ENCODE measurements around the gene REC8.
A peak's percentile ranks its signal among the peaks of the same experiment; 100 is the strongest.
"Not testable (repeated sequence)": the region's sequence is repeated elsewhere in the genome, so short reads cannot be mapped to it uniquely, and the experiment has no call there.

REC8 gene

DNA sequence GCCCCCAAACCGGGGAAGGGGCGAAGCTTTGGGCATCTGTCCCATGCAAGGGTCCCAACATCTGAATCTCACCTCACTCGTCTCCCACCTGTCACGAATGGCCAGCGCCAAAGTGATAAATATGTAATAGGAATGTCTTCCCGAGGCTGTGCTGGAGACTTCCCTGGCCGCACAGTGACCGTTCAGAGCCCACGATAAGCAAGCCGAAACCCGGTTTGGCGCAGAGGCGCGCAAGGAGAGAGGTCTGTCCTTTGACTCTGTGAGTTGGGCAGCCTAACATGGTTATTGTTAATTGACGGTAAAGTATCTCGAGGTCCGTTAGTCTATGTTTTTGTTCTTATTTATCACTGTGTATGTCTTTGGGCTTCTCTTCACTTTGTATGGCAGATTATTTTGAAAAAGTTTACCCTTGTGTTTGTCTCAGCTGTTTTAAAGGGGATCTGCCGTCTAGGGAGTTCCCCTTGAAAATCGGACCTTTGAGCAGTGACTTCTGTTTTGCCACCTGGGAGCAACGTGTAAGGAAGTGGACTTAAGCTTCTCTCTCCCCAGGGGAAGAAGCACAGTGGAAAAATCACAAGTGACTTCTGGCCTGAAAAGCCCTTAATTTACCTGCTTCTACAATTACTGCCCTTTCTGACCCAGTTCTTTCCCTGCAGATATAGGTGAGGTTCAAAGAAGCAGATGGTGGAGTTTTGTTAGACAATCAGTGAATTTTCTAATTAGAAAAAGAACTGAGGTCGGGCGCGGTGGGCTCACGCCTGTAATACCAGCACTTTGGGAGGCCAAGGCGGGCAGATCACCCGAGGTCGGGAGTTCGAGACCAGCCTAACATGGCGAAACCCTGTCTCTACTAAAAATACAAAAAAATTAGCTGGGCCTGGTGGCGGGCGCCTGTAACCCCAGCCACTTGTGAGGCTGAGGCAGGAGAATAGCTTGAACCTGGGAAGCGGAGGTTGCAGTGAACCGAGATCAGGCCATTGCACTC lies 24.5 kb downstream of the REC8 start:
- H3K9me3 ChIP-seq (ENCODE audit: control insufficient read depth in 1 of 2, low read length in 2 of 2), result no peaks in the 10 kb centered on the region
- H3K27ac ChIP-seq (ENCODE audit: low read length), result peak overlapping the region; percentile 95
- H3K4me1 ChIP-seq (ENCODE audit: control insufficient read depth in 1 of 2, insufficient read depth in 2 of 2, low read length in 2 of 2), result peaks cover 14 to 23% of the 10 kb centered on the region in 2 donors
- H3K27me3 ChIP-seq (ENCODE audit: low read depth, low read length), result no peaks in the 10 kb centered on the region
- peak overlapping the region; percentile 79 to 93 for H3K4me3 ChIP-seq (ENCODE audit: low read depth in 1 of 2, low read length in 2 of 2)
- H3K36me3 ChIP-seq (ENCODE audit: control insufficient read depth in 1 of 2, insufficient read depth in 2 of 2, low read length in 2 of 2), result peaks cover 12 to 20% of the 10 kb centered on the region in 2 donors

DNA sequence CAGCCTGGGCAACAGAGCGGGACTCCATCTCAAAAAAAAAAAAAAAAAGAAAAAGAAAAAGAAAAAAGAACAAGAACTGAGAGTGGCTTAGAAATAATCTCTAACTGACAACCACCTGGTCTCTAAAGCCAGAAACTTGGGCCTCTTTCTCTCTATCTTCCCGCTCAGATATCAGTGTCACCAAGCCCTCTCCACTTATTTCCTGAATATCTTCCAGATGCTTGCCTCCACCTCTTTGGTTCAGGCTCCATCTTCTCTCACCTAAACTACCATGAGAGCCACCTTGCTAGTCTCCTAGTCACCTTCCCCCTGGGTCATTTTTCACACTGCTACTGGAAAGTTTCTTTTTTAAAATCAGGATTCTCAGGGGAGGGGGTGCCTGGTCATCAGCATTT lies 25.2 kb downstream of the REC8 start:
- peaks cover 14 to 23% of the 10 kb centered on the region in 2 donors for H3K4me1 ChIP-seq (ENCODE audit: control insufficient read depth in 1 of 2, insufficient read depth in 2 of 2, low read length in 2 of 2)
- H3K27ac ChIP-seq (ENCODE audit: low read length), result no peak overlapping the region
- no peak overlapping the region for H3K4me3 ChIP-seq (ENCODE audit: low read depth in 1 of 2, low read length in 2 of 2)

DNA sequence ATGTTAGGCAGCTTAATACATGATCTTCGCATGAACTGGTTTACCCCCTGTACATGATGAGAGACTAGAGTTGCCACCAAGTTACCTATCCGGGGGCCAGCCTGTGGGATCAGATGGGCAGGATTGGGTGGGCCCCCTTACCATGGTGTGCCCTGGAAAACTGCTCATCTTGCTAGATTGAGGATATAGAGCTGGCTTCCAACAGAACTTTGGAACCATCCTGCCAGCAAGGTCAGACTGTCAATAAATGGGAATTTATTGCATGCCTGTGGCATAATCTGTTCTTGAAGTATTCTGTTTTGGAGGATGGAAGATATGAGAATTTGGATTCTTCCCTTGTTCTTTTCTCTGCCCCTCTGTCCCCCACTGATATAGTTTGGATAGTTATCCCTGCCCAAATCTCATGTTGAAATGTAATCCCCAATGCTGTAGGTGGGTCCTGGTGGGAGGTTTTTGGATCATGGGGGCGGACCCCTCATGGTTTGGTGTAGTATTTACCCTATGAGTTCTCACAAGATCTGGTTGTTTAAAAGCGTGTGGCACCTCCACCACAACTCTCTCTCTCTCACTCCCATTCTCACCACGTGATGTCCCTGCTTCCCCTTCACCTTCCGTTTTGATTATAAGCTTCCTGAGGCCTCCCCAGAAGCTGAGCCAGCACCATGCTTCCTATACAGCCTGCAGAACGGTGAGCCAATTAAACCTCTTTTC lies 27.1 kb downstream of the REC8 start:
- no peaks in the 10 kb centered on the region for H3K27me3 ChIP-seq (ENCODE audit: low read depth, low read length)
- H3K36me3 ChIP-seq (ENCODE audit: control insufficient read depth in 1 of 2, insufficient read depth in 2 of 2, low read length in 2 of 2), result peaks cover 4 to 10% of the 10 kb centered on the region in 2 donors
- peaks cover 14 to 21% of the 10 kb centered on the region in 2 donors for H3K4me1 ChIP-seq (ENCODE audit: control insufficient read depth in 1 of 2, insufficient read depth in 2 of 2, low read length in 2 of 2)
- no peak overlapping the region for H3K4me3 ChIP-seq (ENCODE audit: low read depth in 1 of 2, low read length in 2 of 2)
- no peaks in the 10 kb centered on the region for H3K9me3 ChIP-seq (ENCODE audit: control insufficient read depth in 1 of 2, low read length in 2 of 2)
- no peak overlapping the region for H3K27ac ChIP-seq (ENCODE audit: low read length)

More for the DNA sequence above, 25.2 kb downstream of the REC8 start:
- Histone ChIP-seq H3K27me3 (ENCODE audit: low read depth, low read length) (no peaks in the 10 kb centered on the region), H3K9me3 (ENCODE audit: control insufficient read depth in 1 of 2, low read length in 2 of 2) (no peaks in the 10 kb centered on the region), H3K36me3 (ENCODE audit: control insufficient read depth in 1 of 2, insufficient read depth in 2 of 2, low read length in 2 of 2) (peaks cover 11 to 18% of the 10 kb centered on the region in 2 donors)

DNA sequence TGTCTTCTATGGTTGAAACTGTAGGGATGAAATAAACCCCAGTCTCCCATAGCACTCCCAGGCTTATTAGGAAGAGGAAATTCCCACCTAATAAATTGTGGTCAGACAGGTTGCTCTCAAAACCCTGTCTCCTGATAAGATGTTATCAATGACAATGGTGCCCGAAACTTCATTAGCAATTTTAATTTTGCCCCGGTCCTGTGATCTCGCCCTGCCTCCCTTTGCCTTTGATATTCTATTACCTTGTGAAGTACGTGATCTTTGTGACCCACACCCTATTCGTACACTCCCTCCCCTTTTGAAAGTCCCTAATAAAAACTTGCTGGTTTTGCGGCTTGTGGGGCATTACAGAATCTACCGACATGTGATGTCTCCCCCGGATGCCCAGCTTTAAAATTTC lies 30.7 kb downstream of the REC8 start:
- peaks cover 20 to 30% of the 10 kb centered on the region in 2 donors for H3K36me3 ChIP-seq (ENCODE audit: control insufficient read depth in 1 of 2, insufficient read depth in 2 of 2, low read length in 2 of 2)
- H3K4me1 ChIP-seq (ENCODE audit: control insufficient read depth in 1 of 2, insufficient read depth in 2 of 2, low read length in 2 of 2); H3K27me3 ChIP-seq (ENCODE audit: low read depth, low read length); H3K4me3 ChIP-seq (ENCODE audit: low read depth in 1 of 2, low read length in 2 of 2); H3K27ac ChIP-seq (ENCODE audit: low read length); H3K9me3 ChIP-seq (ENCODE audit: control insufficient read depth in 1 of 2, low read length in 2 of 2): not testable (repeated sequence)

DNA sequence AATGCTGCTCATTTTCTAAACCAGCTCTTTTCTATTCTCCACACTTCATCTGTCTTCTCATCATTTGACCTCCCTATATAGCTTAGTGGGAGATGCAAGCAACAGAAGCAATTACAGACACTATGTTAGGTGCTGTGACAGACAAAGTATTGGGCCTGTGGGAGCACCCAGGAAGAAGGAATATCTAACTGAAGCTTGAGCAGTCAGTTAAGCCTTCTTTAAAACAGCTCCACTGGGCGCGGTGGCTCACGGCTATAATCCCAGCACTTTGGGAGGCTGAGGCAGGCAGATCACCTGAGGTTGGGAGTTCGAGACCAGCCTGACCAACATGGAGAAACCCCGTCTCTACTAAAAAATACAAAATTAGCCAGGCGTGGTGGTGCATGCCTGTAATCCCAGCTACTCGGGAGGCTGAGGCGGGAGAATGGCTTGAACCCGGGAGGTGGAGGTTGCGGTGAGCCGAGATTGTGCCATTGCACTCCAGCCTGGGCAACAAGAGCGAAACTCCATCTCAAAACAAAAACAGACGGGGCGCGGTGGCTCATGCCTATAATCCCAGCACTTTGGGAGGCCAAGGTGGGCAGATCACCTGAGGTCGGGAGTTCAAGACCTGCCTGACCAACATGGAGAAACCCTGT lies 31.5 kb downstream of the REC8 start:
- H3K4me3 ChIP-seq (ENCODE audit: low read depth in 1 of 2, low read length in 2 of 2); H3K4me1 ChIP-seq (ENCODE audit: control insufficient read depth in 1 of 2, insufficient read depth in 2 of 2, low read length in 2 of 2); H3K27me3 ChIP-seq (ENCODE audit: low read depth, low read length); H3K27ac ChIP-seq (ENCODE audit: low read length); H3K9me3 ChIP-seq (ENCODE audit: control insufficient read depth in 1 of 2, low read length in 2 of 2): not testable (repeated sequence)
- H3K36me3 ChIP-seq (ENCODE audit: control insufficient read depth in 1 of 2, insufficient read depth in 2 of 2, low read length in 2 of 2), result peaks cover 27 to 38% of the 10 kb centered on the region in 2 donors

DNA sequence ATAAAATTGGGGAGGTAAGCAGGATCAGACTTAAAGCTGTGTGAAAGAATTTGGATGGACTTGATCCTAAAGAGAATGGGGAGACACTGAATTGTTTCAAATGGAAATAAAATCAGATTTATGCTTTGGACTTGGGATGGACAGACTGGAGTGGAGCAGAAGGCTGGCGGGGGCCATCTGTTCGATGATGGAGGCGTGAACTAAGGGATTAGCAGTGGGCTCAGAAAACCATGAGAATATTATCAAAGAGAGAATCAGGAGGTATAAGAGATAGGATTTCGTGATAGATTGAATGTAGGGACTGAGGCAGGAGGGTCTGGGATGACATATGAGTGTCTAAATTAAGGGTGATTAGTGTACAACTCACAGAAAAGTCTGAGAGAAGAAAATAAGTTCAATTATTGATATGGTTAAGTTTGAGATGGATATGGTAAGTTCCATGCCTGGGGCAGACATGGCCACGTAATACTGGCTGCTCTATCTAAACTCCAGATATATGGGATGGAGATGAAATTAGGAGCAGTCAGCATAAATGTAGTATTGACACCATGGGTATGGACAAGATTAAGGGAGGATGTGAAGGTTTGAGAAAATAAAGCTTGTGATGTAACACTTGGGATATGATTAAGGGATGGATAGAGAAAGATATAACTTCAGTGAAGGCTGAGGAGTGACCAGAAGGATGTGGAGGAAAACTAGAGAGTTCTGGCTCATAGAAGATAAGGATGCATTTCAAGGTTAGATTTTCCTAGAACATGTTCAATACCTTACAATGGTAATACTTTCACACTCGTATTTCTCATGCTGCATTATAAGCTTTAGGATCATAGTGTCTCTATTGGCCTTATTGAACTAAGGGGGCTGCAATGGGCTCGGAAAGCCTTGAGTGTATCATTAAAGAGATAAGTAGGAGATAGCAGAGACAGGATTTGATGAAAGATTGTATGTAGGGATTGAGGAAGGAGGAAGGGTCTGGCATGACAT lies 32.6 kb downstream of the REC8 start:
- Histone ChIP-seq H3K36me3 (ENCODE audit: control insufficient read depth in 1 of 2, insufficient read depth in 2 of 2, low read length in 2 of 2) (peaks cover 35 to 44% of the 10 kb centered on the region in 2 donors), H3K9me3 (ENCODE audit: control insufficient read depth in 1 of 2, low read length in 2 of 2) (no peaks in the 10 kb centered on the region), H3K4me1 (ENCODE audit: control insufficient read depth in 1 of 2, insufficient read depth in 2 of 2, low read length in 2 of 2) (peaks cover 0 to 4% of the 10 kb centered on the region in 2 donors), H3K27ac (ENCODE audit: low read length) (no peak overlapping the region), H3K4me3 (ENCODE audit: low read depth in 1 of 2, low read length in 2 of 2) (no peak overlapping the region), H3K27me3 (ENCODE audit: low read depth, low read length) (no peaks in the 10 kb centered on the region)

DNA sequence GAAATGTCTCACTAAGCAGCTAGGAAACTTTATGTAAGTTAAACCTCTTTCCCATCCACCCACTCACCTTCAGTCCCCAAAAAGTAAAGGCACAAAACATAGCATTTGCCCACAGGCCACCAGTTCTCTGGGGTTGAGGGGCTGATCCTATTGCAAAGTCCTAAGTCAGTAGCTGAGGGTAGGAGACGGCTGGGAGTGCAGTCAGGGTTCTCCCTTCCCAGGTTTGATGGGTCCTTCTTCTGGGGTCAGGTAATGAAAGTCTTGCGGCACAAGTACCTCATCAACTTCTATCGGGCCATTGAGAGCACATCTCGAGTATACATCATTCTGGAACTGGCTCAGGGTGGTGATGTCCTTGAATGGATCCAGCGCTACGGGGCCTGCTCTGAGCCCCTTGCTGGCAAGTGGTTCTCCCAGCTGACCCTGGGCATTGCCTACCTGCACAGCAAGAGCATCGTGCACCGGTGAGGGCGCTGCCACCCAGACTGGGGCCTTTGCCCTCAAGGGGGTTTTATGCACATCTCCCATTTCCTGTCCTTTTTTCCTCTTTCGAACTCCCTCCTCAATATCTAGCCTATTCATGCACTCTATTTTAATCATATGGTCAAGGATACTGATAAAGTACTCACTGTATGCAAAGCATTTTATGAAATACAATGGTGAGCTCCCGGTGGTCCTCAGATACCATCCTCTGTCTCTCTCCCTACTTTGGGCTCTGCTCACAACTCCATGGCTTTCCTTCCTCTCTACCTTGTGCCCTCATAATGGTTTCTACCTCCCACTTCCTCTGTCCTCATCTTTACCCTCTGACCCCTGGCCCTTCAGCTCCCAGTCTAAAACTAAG lies 34.6 kb downstream of the REC8 start:
- Histone ChIP-seq H3K27ac (ENCODE audit: low read length) (no peak overlapping the region), H3K27me3 (ENCODE audit: low read depth, low read length) (no peaks in the 10 kb centered on the region), H3K9me3 (ENCODE audit: control insufficient read depth in 1 of 2, low read length in 2 of 2) (no peaks in the 10 kb centered on the region), H3K36me3 (ENCODE audit: control insufficient read depth in 1 of 2, insufficient read depth in 2 of 2, low read length in 2 of 2) (peaks cover 52% of the 10 kb centered on the region in 2 donors), H3K4me3 (ENCODE audit: low read depth in 1 of 2, low read length in 2 of 2) (no peak overlapping the region), H3K4me1 (ENCODE audit: control insufficient read depth in 1 of 2, insufficient read depth in 2 of 2, low read length in 2 of 2) (peaks cover 4% of the 10 kb centered on the region in 2 donors)

DNA sequence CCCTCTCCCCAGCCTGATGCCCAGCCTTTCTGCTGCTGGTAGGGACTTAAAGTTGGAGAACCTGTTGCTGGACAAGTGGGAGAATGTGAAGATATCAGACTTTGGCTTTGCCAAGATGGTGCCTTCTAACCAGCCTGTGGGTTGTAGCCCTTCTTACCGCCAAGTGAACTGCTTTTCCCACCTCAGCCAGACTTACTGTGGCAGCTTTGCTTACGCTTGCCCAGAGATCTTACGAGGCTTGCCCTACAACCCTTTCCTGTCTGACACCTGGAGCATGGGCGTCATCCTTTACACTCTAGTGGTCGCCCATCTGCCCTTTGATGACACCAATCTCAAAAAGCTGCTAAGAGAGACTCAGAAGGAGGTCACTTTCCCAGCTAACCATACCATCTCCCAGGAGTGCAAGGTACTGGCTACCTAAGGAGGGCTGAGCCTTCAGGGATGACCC lies 35.2 kb downstream of the REC8 start:
- no peaks in the 10 kb centered on the region for H3K27me3 ChIP-seq (ENCODE audit: low read depth, low read length)
- no peak overlapping the region for H3K27ac ChIP-seq (ENCODE audit: low read length)
- peaks cover 49 to 54% of the 10 kb centered on the region in 2 donors for H3K36me3 ChIP-seq (ENCODE audit: control insufficient read depth in 1 of 2, insufficient read depth in 2 of 2, low read length in 2 of 2)
- no peak overlapping the region for H3K4me3 ChIP-seq (ENCODE audit: low read depth in 1 of 2, low read length in 2 of 2)
- peaks cover 4 to 9% of the 10 kb centered on the region in 2 donors for H3K4me1 ChIP-seq (ENCODE audit: control insufficient read depth in 1 of 2, insufficient read depth in 2 of 2, low read length in 2 of 2)
- H3K9me3 ChIP-seq (ENCODE audit: control insufficient read depth in 1 of 2, low read length in 2 of 2), result no peaks in the 10 kb centered on the region

DNA sequence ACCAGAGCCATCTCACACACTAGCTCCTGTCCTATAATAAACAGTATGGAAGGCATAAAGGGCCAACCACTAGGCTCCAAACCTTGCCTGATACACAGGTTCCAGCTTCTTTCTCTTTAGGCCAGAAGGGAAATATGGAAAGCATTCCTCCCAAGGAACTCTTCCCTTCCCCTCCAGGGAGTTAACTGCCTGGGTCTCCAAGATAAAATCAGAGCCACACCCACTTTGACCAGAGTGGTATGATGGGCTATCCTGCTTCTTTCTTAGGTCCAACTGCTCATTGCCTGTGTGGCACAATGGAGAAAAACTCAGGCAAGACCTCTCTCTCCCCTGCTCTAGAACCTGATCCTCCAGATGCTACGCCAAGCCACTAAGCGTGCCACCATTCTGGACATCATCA lies 35.7 kb downstream of the REC8 start:
- Histone ChIP-seq H3K36me3 (ENCODE audit: control insufficient read depth in 1 of 2, insufficient read depth in 2 of 2, low read length in 2 of 2) (peaks cover 49 to 54% of the 10 kb centered on the region in 2 donors), H3K27ac (ENCODE audit: low read length) (no peak overlapping the region), H3K4me1 (ENCODE audit: control insufficient read depth in 1 of 2, insufficient read depth in 2 of 2, low read length in 2 of 2) (peaks cover 4 to 9% of the 10 kb centered on the region in 2 donors), H3K9me3 (ENCODE audit: control insufficient read depth in 1 of 2, low read length in 2 of 2) (no peaks in the 10 kb centered on the region), H3K4me3 (ENCODE audit: low read depth in 1 of 2, low read length in 2 of 2) (no peak overlapping the region), H3K27me3 (ENCODE audit: low read depth, low read length) (no peaks in the 10 kb centered on the region)

DNA sequence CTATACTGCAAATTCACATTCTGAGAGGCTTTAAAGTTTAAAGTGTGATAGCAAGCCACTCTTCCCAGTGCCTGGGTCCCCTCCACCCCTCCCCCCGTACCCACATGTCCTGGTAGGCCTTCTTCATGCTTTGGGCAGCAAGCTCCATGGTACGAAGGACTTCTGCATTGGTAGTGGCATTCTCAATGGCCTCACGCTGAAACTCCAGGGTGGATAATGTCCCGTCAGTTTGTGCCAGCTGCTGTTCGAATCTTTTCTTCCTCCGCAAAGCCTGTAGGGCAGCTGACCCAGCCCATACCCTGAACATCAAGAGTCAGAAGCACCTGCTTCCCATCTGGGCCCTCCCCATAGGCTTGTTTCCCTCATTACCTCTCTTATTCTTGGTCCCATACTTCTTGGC lies 39.4 kb downstream of the REC8 start:
- no peak overlapping the region for H3K27ac ChIP-seq (ENCODE audit: low read length)
- H3K36me3 ChIP-seq (ENCODE audit: control insufficient read depth in 1 of 2, insufficient read depth in 2 of 2, low read length in 2 of 2), result peaks cover 40 to 42% of the 10 kb centered on the region in 2 donors
- H3K4me3 ChIP-seq (ENCODE audit: low read depth in 1 of 2, low read length in 2 of 2), result no peak overlapping the region
- H3K9me3 ChIP-seq (ENCODE audit: control insufficient read depth in 1 of 2, low read length in 2 of 2), result no peaks in the 10 kb centered on the region
- H3K27me3 ChIP-seq (ENCODE audit: low read depth, low read length), result no peaks in the 10 kb centered on the region
- H3K4me1 ChIP-seq (ENCODE audit: control insufficient read depth in 1 of 2, insufficient read depth in 2 of 2, low read length in 2 of 2), result peaks cover 11 to 26% of the 10 kb centered on the region in 2 donors

All from muscle layer of duodenum (tissue), 2 donors.